Stimulated activated CD4-positive, alpha-beta T cell treated with anti-CD3 and anti-CD28 coated beads, Interleukin-4, amount 100 ng/mL, for 24 hours (primary cell): ENCODE measurements around the gene CYP1A1.
A peak's percentile ranks its signal among the peaks of the same experiment; 100 is the strongest.
"Not testable (repeated sequence)": the region's sequence is repeated elsewhere in the genome, so short reads cannot be mapped to it uniquely, and the experiment has no call there.

Experiments used
- DNase-seq: peaks from one replicate; pipeline ENCODE4 v3.0.0-alpha.2; 2020

The CYP1A1 gene

DNA sequence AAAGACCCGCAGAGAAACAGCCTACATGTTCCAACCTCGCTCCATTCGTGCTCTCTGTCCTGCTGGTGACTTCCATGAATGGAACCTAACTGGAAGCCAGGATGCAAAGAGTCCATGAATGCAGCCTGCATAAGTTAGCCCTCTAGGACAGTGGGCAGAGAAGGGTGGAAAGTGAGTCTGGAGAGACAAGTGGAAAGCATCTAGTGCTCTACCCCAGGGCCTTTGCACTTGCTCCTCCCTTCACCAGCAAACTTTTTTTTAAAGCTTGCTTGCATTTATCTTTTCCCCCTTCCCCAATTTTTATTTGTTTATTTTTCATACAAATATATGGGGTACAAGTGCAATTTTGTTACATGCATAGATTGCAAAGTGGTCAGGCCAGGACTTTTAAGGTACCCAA, 7.9 kb upstream of the CYP1A1 start:
- no peak for DNase-seq

DNA sequence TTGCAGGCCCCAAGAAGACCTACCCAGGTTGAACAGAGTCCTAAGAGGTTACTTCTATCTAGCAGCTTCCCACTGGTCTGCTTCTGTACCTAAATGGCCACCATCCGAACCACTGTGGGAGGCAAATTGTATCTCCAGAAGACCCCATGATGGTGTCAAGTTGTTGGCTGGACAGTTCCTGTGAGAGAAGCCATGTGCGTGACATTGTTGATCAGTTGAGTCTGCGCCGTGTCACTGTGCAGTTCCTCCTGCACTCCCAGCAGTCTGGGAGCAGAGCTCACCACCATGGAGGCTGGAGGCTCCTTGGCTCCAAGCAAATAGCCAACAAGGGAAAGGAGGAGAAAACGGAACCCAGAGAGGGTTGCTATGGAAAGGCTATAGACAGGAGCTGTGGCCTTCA, 7.5 kb upstream of the CYP1A1 start:
- no peak for DNase-seq

DNA sequence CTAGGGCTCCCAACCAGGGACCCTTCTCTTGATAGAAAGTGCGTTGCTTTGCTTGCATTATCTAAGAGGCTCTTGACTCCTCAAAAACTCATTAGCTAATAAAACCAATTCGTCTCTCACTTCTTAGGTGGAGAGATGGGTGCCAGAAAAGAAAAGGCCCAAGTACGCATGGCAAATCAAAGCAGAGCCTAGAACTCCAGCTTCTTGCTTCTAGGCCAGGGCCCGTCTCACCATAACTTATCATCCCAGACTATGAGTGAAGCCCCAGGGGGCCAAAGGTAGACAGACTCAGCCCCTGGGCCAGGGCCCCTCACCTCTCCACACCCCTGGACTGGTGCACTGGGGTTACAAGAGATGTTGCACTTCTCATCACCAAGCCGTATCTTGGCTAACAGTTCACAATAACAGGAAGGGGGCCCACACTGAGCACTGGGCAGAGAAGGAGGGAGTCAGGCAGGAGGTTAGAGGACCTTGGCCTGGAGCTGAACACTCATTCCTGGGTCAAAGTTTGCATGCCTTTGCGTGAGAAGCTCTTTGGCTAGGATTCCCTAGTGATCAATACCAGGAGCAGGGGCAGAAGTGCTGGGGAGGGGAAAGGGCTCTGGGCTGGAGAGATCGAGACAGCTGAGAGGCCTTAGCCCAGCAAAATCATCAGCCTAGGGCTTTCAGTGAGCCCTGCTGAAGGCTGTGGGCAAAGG, 5.4 kb upstream of the CYP1A1 start:
- no peak for DNase-seq

GRCh38 chr15:74729372-74729771, 4.0 kb upstream of the CYP1A1 start:
- not testable (repeated sequence) for DNase-seq

DNA sequence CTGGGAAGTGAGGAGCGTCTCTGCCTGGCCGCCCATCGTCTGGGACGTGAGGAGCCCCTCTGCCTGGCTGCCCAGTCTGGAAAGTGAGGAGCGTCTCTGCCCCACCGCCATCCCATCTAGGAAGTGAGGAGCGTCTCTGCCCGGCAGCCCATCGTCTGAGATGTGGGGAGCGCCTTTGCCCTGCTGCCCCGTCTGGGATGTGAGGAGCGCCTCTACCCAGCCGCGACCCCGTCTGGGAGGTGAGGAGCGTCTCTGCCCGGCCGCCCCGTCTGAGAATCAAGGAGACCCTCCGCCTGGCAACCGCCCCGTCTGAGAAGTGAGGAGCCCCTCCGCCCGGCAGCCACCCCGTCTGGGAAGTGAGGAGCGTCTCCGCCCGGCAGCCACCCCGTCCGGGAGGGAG, 3.4 kb upstream of the CYP1A1 start:
- not testable (repeated sequence) for DNase-seq

DNA sequence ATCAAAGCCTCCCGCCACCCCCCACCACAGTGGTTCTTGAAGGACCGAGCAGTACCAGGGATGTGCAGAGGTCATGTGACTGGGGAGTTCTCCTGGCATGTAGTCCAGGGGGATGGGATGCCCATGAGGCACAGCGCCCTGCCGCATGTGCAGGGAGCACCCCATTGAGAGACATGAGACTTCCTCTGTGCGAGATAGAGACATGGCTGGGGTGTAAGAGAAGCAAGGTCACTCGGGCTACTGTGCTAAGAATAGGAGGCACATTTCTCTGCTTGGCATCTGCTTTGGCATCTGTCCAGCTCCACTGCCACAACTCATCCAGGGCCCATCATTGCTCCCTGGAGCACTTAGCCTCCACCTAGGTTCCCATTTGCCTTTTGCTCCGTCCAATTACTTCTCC, 2.4 kb upstream of the CYP1A1 start:
- DNase-seq, result no peak

DNA sequence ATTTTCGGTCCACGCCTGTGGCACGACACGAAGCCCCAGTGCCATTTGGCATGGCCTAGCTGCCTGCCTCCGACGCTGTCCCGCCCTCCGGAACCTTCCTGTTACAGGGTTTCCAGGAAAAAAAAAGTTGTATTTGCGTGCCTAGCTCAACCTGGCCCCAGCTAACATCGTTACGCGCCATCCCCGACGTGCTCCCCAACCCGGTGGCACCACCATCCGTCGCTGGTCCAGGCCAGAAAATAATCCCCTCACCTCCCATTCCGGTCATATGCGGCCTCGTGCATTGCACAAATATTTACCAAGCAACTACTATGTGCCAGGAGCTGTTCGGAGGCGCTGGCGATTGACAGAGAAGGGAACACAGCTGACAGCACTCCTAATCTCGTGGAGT, 1.4 kb upstream of the CYP1A1 start:
- DNase-seq, result no peak

DNA sequence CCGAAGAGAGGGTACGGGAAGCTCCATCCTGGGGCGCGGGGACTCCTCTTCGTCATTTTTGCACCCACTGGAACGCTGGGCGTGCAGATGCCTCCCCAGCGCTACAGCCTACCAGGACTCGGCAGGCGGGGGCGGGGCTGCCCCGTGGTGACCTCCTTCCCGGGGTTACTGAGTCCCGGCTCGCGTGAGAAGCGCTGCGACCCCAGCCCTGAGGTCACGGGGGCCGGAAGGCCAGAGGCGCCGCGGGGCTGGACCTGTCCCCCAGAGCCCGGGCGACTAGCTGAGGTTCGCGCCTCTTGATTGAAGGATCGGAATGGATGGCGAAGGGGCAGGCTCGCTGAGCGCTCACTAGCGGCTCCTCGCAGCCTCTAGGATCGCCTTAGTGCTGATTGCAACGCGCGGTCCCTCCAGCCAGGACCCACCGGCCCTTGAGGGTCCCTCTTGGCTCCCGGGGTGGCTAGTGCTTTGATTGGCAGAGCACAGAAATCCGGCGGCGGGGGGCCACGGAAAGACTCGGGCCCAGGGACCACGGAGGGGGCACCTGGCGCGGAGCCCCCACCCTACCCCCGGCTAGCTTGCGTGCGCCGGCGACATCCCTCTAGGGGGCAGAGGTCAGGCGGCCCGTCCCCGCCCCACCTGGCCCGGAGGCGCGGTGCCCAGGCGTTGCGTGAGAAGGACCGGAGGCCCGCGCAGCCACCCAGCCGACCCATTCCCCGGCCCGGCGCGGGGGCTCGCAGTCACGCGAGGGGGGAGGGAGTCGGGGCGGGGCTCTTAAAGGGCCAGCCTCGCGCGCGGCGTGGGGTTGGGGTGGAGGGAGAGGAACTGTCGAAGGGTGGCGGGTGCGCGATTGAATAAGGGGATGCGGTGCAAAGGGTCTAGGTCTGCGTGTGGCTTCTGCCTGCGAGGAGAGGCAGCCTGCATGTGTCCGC, 781 bp upstream of the CYP1A1 start:
- peak; percentile 62 for DNase-seq

DNA sequence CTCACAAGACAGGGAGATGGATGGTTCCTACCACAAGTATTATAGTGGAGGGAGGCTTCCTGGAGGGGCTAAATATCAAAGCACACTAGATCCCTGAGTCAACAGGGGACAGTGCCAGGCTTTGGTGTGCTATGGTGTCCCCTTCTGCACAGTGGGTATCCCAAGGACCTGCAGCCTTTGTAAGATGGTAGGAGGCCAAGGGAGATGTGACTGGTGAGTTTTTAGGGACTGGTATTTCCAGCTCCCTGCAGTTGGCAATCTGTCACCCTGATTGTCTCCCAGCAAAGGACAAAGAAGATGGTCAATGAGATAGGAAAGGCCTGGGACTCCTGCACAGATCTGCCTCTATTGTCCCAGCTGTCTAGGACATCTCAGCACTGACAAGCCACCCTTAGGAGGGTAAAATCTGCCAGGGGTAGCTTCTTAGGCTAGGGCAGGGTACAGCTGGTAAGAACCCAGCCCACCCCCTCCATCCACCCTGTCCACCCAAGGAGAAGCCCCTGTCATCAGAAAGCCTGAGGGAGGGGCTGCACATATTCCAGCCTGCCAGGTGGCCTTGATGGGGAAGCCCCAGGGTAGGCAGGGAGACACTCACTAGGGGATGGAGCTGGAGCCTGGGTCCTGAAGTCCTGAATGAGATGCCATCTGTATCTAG, 631 bp downstream of the CYP1A1 start:
- DNase-seq, result no peak

GRCh38 chr15:74723754-74724334, 1.5 kb downstream of the CYP1A1 start:
- peak; percentile 8 for DNase-seq

DNA sequence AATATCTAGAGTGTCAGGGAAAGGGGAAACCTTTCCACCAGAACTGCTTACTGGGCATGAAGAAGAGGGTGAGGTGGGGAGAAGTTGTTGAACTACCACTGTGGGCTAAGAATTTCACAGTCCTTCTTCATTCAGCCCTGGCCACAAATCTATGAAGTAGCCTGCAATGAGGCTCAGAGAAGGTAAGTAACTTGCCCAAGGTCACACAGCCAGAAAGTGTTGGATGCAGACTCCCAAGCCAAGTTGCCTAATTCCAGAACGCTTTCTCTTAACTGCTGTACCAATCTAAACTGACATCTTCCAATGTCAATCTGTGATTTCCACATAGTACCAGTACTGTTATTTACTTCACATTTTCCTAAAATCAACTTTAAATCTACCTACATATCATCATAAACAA, 2.1 kb downstream of the CYP1A1 start:
- DNase-seq, result no peak

- no peak for DNase-seq
Observed at GRCh38 chr15:74722591-74722990, 2.7 kb downstream of the CYP1A1 start.

DNA sequence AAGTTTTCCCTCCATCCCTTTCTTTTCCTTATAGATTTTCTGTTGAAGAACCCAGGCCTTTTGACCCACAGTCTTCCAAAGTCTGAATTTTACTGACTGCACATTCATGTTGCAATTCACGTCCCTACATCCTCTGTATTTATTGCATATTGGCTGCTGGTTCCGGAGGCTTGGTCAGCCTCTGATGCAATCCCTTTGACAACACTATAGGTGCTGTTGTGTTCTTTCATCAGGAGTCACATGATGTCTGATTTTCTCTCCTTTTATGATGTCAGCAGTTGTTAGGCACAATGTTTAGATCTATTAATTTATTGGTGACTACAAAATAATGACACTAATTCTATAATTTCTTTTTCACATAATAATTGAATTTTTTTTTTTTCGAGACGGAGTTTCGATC, 8.7 kb downstream of the CYP1A1 start:
- no peak for DNase-seq

DNA sequence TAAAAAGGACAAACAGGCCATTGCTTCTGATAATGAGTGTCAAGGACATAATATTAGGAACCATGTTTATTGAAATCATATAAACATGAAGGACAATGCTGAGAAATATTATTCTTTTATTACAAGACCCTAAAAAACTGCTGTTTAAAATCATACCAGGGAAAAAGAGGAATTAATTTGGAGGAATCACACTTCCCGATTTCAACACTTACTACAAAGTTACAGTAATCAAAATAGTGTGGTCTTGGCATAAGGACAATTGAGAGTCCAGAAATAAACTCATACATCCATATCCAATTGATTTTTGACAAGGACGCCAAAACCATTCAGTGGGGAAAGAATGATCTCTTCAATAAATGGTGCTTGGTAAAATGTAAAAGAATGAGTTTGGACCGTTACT, 13.0 kb downstream of the CYP1A1 start:
- DNase-seq, result no peak

DNA sequence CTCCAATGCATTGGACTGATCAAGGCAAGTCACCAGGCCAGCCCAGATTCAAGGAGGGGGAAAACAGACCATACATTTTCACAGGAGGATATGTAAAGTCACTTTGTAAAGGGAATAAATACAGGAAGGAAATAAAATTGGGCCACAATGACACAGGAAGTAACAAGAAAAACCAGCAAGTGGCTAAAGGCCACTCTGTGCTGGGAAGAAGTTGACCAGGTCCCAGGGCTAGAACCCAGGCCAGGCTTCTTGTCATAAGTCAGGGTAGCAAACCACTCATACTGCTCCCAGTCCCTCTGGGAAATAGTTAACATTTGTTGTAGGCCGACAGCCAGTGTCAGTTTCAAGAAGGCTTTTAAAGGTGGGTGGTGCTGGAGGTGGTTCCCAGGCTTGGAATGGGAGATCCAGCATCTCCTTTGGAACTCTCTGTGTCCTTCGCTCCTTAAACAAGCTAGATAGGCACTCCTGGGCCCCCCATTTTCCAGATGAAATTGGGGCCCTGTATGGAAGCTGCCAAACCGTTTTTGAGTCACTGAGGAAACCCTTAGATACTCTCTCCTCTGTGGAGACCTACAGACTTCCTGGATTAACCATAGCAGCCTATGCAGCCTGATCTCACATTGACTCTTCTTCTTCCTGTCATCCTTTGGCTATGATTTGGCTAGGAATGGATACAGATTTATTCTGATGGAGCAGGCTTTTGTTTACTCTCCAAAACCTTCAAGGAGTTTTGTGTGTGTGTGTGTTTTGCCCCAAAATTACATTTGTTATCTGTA, 14.8 kb downstream of the CYP1A1 start:
- DNase-seq, result no peak

DNA sequence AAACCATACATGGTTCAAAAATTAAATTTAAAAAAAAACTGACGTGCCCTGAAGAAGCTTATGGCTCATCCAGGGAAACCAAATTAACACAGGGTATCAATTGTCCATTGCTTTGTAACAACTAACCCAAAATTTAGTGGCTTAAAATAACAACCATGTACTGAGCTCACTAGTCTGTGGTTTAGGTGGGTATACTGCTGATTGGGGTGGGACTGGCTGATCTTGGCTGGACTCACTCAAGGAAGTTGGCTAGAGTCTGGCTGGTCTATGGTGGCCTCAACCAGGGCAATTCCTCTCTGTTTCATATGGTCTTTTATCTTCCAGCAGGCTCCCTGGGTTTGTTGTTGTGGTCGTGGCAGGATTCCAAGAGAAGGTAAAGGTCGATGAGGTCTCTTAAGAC, 15.4 kb downstream of the CYP1A1 start:
- DNase-seq, result no peak

GRCh38 chr15:74709011-74709410, 16.3 kb downstream of the CYP1A1 start:
- DNase-seq, result no peak

- no peak for DNase-seq
Observed at GRCh38 chr15:74696808-74697207, 28.5 kb downstream of the CYP1A1 start.

DNA sequence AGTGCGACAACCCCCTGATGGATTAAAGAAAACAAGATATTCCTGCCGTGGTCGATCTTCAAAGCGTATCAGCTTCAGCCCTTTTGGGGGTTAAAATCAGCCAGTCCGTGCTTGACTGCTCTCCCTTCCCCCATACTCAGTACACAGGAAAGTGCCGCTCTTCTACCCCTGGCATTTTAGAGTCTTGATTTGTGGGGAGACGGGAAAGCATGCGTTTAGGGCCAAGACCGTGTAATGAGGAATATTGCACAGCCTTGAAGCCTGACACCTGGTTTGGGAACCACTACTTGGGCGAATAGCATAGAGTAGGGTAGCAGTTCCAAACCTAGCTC, 29.0 kb downstream of the CYP1A1 start:
- no peak for DNase-seq

GRCh38 chr15:74695597-74696397, 29.5 kb downstream of the CYP1A1 start, which contains the start of gene EDC3:
Gene EDC3 (minus strand): TSS chr15:74696024. CDS start chr15:74675124, 20,900 bp downstream.
- DNase-seq, result peak; percentile 90

DNA sequence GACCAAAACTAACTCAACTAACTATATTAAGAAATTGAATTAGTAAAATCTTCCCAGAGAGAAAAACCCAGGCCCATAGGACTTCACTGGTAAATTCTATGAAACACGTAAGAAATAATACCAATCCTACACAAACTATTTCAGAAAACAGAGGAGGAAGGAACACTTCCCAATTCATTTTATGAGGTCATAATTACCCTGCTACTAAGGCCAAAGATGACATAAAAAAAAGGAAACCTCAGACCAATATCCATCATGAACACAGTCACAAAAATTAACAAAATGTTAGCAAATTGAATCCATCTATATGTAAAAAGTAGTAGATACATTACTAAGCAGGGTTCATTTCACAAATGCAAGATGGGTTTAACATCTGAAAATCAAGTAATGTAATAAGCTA, 33.0 kb downstream of the CYP1A1 start:
- DNase-seq, result no peak

DNA sequence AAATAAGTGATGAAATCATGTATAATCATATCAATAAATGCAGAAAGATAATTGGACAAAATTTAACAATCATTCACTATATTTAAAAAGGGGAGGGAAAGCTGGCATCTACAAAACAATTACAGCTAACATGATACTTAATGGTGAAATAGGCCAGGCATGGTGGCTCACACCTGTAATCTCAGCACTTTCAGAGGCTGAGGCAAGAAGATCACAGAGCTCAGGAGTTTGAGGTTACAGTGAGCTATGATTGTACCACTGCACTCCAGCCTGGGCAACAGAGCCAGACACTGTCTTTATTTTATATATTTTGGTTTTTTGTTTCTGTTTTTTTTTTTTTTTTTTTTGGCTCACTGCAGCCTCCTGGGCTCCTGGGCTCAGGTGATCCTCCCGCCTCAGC, 41.6 kb downstream of the CYP1A1 start:
- no peak for DNase-seq
